B cell (primary cell): Measurements from ENCODE around the gene B4GALNT4. TPM values are rescaled to one million over a fixed set of nuclear protein-coding genes. Genes with fewer than 3 reads are reported as not detected.
"Not testable (repeated sequence)": the region's sequence is repeated elsewhere in the genome, so short reads cannot be mapped to it uniquely, and the experiment has no call there.

Experiments
- ATAC-seq: fragments of 200-7000 bp; cut with Tn5 transposase; one replicate; pipeline ENCODE4 v1.10.0; 2021; ENCODE audit warnings: low read depth, mild to moderate bottlenecking, moderate number of reproducible peaks, moderate library complexity
- CTCF ChIA-PET: fragments of 350-600 bp; sonication (Branson Sonifier 250); formaldehyde crosslinking; loops from one replicate; lab custom pipeline; 2021; ENCODE audit warnings: antibody characterized with exemption, inconsistent platforms; lab: Charles Lee
- POLR2A ChIA-PET: fragments of 350-600 bp; sonication (Branson Sonifier 250); formaldehyde crosslinking; loops from one replicate; lab custom pipeline; 2021; ENCODE audit warnings: antibody characterized with exemption; lab: Charles Lee
- DNase-seq: peaks from one replicate; pipeline ENCODE4 v3.0.0; 2013
- H2AFZ ChIP-seq: 2 replicates; pipeline ENCODE4 v1.6.1; 2012; ENCODE audit warnings: mild to moderate bottlenecking, low read depth, low read length; ENCODE audit not compliant: insufficient read depth, poor library complexity, severe bottlenecking
- H3K27ac ChIP-seq, 2 donors: 1 replicate in 1 of 2; 2 replicates in 1 of 2; pipeline ENCODE4 v1.5.1; 2012 to 2013; ENCODE audit warnings: low read length in 2 of 2, mild to moderate bottlenecking in 2 of 2, moderate library complexity in 1 of 2
- H3K27me3 ChIP-seq, 4 experiments: fragments of 200-600 bp in 1 of 4; sonication (generic) in 1 of 4; replicated peaks in 1 of 4; 1 replicate in 2 of 4; 2 replicates in 2 of 4; pipeline versions ENCODE4 v1.6.1 to v1.7.0; 2013 to 2016; ENCODE audit warnings: low read length in 3 of 4, mild to moderate bottlenecking in 2 of 4, mixed read lengths in 1 of 4, moderate library complexity in 1 of 4; ENCODE audit not compliant: insufficient read depth in 4 of 4, control insufficient read depth in 3 of 4; ENCODE audit errors: control extremely low read depth in 1 of 4
- H3K36me3 ChIP-seq, 2 experiments: replicated peaks in 1 of 2; 1 replicate in 1 of 2; 2 replicates in 1 of 2; pipeline versions ENCODE4 v1.6.1 to v1.7.1; 2013; ENCODE audit warnings: low read length in 1 of 2; ENCODE audit not compliant: insufficient read depth in 2 of 2, control insufficient read depth in 1 of 2; ENCODE audit errors: control extremely low read depth in 1 of 2, extremely low read depth in 1 of 2
- H3K4me1 ChIP-seq, 2 donors: fragments of 200-600 bp in 1 of 2; sonication (generic) in 1 of 2; 1 replicate in 1 of 2; 2 replicates in 1 of 2; pipeline versions ENCODE4 v1.5.1 to v1.6.1; 2013 to 2017; ENCODE audit warnings: low read length in 2 of 2; ENCODE audit not compliant: control insufficient read depth in 2 of 2, insufficient read depth in 2 of 2
- H3K4me2 ChIP-seq: replicated peaks from 2 replicates; pipeline ENCODE3; 2012; ENCODE audit warnings: mild to moderate bottlenecking, low read depth, low read length; ENCODE audit not compliant: poor library complexity, severe bottlenecking
- H3K4me3 ChIP-seq, 5 experiments: fragments of 200-600 bp in 1 of 5; sonication (generic) in 1 of 5; 1 replicate in 3 of 5; 2 replicates in 2 of 5; pipeline versions ENCODE4 v1.5.1 to v1.7.0; 2011 to 2016; ENCODE audit warnings: low read length in 4 of 5, mild to moderate bottlenecking in 4 of 5, low read depth in 2 of 5, control low read depth in 1 of 5, moderate library complexity in 1 of 5; ENCODE audit not compliant: insufficient read depth in 1 of 5; ENCODE audit errors: control extremely low read depth in 1 of 5, extremely low read depth in 1 of 5
- H3K79me2 ChIP-seq: fragments of 200-600 bp; sonication (generic); one replicate; pipeline ENCODE4 v1.6.0; 2016; ENCODE audit warnings: low read length; ENCODE audit not compliant: control insufficient read depth, insufficient read depth
- H3K9ac ChIP-seq: fragments of 200-600 bp; sonication (generic); 2 replicates; pipeline ENCODE4 v1.6.1; 2017; ENCODE audit warnings: mild to moderate bottlenecking, low read length, moderate library complexity
- H3K9me3 ChIP-seq, 3 donors: one replicate each; pipeline versions ENCODE4 v1.6.1 to v1.7.1; 2013; ENCODE audit warnings: low read length in 2 of 3; ENCODE audit not compliant: control insufficient read depth in 2 of 3, insufficient read depth in 1 of 3; ENCODE audit errors: control extremely low read depth in 1 of 3
- H4K20me1 ChIP-seq: 2 replicates; pipeline ENCODE4 v1.6.0; 2012; ENCODE audit warnings: mild to moderate bottlenecking, low read length; ENCODE audit not compliant: insufficient read depth, control insufficient read depth, poor library complexity, severe bottlenecking
- H3K27ac Mint-ChIP-seq: one replicate; pipeline ENCODE4 v1.8.0; 2021; ENCODE audit warnings: mixed read lengths
- H3K27me3 Mint-ChIP-seq: one replicate; pipeline ENCODE4 v1.8.0; 2021; ENCODE audit warnings: mixed read lengths
- H3K4me1 Mint-ChIP-seq: one replicate; pipeline ENCODE4 v1.8.0; 2021; ENCODE audit warnings: mixed read lengths
- H3K4me3 Mint-ChIP-seq: one replicate; pipeline ENCODE4 v1.8.0; 2021; ENCODE audit warnings: mixed read lengths
- H3K9me3 Mint-ChIP-seq: one replicate; pipeline ENCODE4 v1.8.0; 2022; ENCODE audit warnings: mixed read lengths; ENCODE audit not compliant: insufficient read depth
- CTCF ChIP-seq: fragments of 200-600 bp; IDR thresholded peaks from one replicate; pipeline ENCODE4 v1.8.0; 2022; ENCODE audit warnings: antibody characterized with exemption, mild to moderate bottlenecking
- EZH2 ChIP-seq: IDR thresholded peaks from 2 replicates; pipeline ENCODE4 v1.6.1; 2012; ENCODE audit warnings: borderline replicate concordance, low read depth, mild to moderate bottlenecking, moderate library complexity, low read length; ENCODE audit not compliant: insufficient read depth, poor library complexity, severe bottlenecking
- WGBS: methylation state at CpG from one replicate; pipeline ENCODE4 v1.1.5; 2013; ENCODE audit warnings: missing lambda C conversion rate; ENCODE audit not compliant: insufficient coverage; 5-methylcytosine and 5-hydroxymethylcytosine counted together
- intact Hi-C: fragments of 100-400 bp; cut with micrococcal nuclease; formaldehyde crosslinking; loops from one replicate; pipeline ENCODE4 v1.10.0; 2022
- polyA plus RNA-seq: library from polyadenylated mRNA; depleted of rRNA; stranded (reverse); fragments of >200 nt; gene quantifications from 2 replicates; pipeline ENCODE4 v1.2.3, GENCODE V29; 2012
- total RNA-seq, 2 donors: library from RNA; stranded (reverse); fragments of 120-200 nt in 1 of 2; gene quantifications; 1 replicate in 1 of 2; 2 replicates in 1 of 2; pipeline versions ENCODE4 v1.2.3 to v1.2.4, GENCODE V29; 2013 to 2022

The B4GALNT4 gene
- total and polyA plus RNA-seq, 2 donors (not counting 1 experiment from before 2014, with no cell fraction given): not detected

GRCh38 chr11:422249-422656 is 53.0 kb downstream of the B4GALNT4 start:
- TF ChIP-seq CTCF: no peak
- TF ChIP-seq EZH2: no peak
- 94% methylated on average over 10 of the region's 10 CpGs for WGBS
- Histone ChIP-seq H2AFZ (no peak overlapping the region), H3K4me3 (no peak overlapping the region), H3K4me2 (no peak overlapping the region), H3K36me3 (no peaks in the 10 kb centered on the region), H3K9me3 (peaks cover 0 to 9% (median 0%) of the 10 kb centered on the region in 3 donors), H3K79me2 (no peaks in the 10 kb centered on the region), H3K4me1 (peaks cover 0 to 3% of the 10 kb centered on the region in 2 donors), H4K20me1 (no peaks in the 10 kb centered on the region), H3K27ac (no peak overlapping the region), H3K27me3 (no peaks in the 10 kb centered on the region), H3K9ac (no peak overlapping the region)
- DNase-seq: no peak
- no peak overlapping the region for H3K27ac Mint-ChIP-seq
- no peak overlapping the region for H3K4me3 Mint-ChIP-seq
- ChIA-PET CTCF (no interaction called here), POLR2A (no interaction called here)
- intact Hi-C loops: no loop called here
- ATAC-seq: no peak
- H3K4me1 Mint-ChIP-seq: peaks cover 2% of the 10 kb centered on the region
- H3K9me3 Mint-ChIP-seq: no peaks in the 10 kb centered on the region
- no peaks in the 10 kb centered on the region for H3K27me3 Mint-ChIP-seq

GRCh38 chr11:424232-424631 is 54.9 kb downstream of the B4GALNT4 start:
- no peak overlapping the region for H3K4me2 ChIP-seq
- H3K9ac ChIP-seq: no peak overlapping the region
- ChIA-PET CTCF (no interaction called here), POLR2A (no interaction called here)
- Mint-ChIP-seq H3K4me3 (no peak overlapping the region), H3K4me1 (no peaks in the 10 kb centered on the region), H3K9me3 (no peaks in the 10 kb centered on the region), H3K27ac (no peak overlapping the region), H3K27me3 (no peaks in the 10 kb centered on the region)
- H3K27me3 ChIP-seq: no peaks in the 10 kb centered on the region
- H3K79me2 ChIP-seq: no peaks in the 10 kb centered on the region
- no peaks in the 10 kb centered on the region for H3K36me3 ChIP-seq
- no peak overlapping the region for H3K4me3 ChIP-seq
- TF ChIP-seq CTCF (no peak), EZH2 (no peak)
- ATAC-seq: no peak
- H4K20me1 ChIP-seq: no peaks in the 10 kb centered on the region
- H3K9me3 ChIP-seq: peaks cover 0 to 9% (median 0%) of the 10 kb centered on the region in 3 donors
- 92% methylated on average over 2 of the region's 4 CpGs for WGBS
- no peaks in the 10 kb centered on the region for H3K4me1 ChIP-seq
- H2AFZ ChIP-seq: no peak overlapping the region
- no peak for DNase-seq
- no peak overlapping the region for H3K27ac ChIP-seq
- intact Hi-C loops: no loop called here

- H3K36me3 ChIP-seq, H3K27me3 ChIP-seq, H3K27ac Mint-ChIP-seq, H2AFZ ChIP-seq, H3K4me3 Mint-ChIP-seq, CTCF ChIA-PET, H3K4me3 ChIP-seq, H3K4me2 ChIP-seq, H3K27me3 Mint-ChIP-seq, H3K9ac ChIP-seq, H3K9me3 ChIP-seq, DNase-seq, H3K79me2 ChIP-seq, H4K20me1 ChIP-seq, ATAC-seq, POLR2A ChIA-PET, H3K9me3 Mint-ChIP-seq, intact Hi-C loops, H3K27ac ChIP-seq, H3K4me1 ChIP-seq, H3K4me1 Mint-ChIP-seq: not testable (repeated sequence)
- WGBS: 84% methylated on average over 23 of the region's 45 CpGs
Measured at GRCh38 chr11:424766-425165, 55.5 kb downstream of the B4GALNT4 start.
